DND-41 (cell line): ENCODE results near the gene ZBTB8OS.

ENCODE experiments used
- ATAC-seq: fragments of 200-7000 bp; cut with Tn5 transposase; 3 replicates; pipeline ENCODE4 v1.9.1; 2021; ENCODE audit warnings: low read depth; ENCODE audit not compliant: insufficient read depth
- DNase-seq: peaks from one replicate; pipeline ENCODE4 v3.0.0-alpha.2; 2020
- H2AFZ ChIP-seq: 2 replicates; pipeline ENCODE4 v1.6.0; 2012; ENCODE audit warnings: low read depth, low read length
- H3K27ac ChIP-seq: 2 replicates; pipeline ENCODE4 v1.5.1; 2012; ENCODE audit warnings: low read length, inconsistent platforms
- H3K27me3 ChIP-seq: fragments of 200-600 bp; sonication (generic); 2 replicates; pipeline ENCODE4 v1.6.0; 2012; ENCODE audit warnings: low read length, mild to moderate bottlenecking, inconsistent platforms; ENCODE audit not compliant: insufficient read depth, poor library complexity
- H3K36me3 ChIP-seq: 2 replicates; pipeline ENCODE4 v1.5.1; 2012; ENCODE audit warnings: low read length, inconsistent platforms; ENCODE audit not compliant: insufficient read depth
- H3K4me1 ChIP-seq: 2 replicates; pipeline ENCODE4 v1.5.1; 2012; ENCODE audit warnings: mild to moderate bottlenecking, low read length; ENCODE audit not compliant: insufficient read depth
- H3K4me2 ChIP-seq: 2 replicates; pipeline ENCODE4 v1.6.0; 2012; ENCODE audit warnings: mild to moderate bottlenecking, moderate library complexity, low read length, inconsistent platforms; ENCODE audit not compliant: insufficient read depth
- H3K4me3 ChIP-seq, 2 experiments: fragments of 200-600 bp in 1 of 2; shearing (Covaris generic) in 1 of 2; 2 replicates each; pipeline ENCODE4 v1.5.1; 2012 to 2016; ENCODE audit warnings: inconsistent platforms in 2 of 2, low read length in 2 of 2, mild to moderate bottlenecking in 2 of 2, low read depth in 1 of 2, moderate library complexity in 1 of 2
- H3K79me2 ChIP-seq: 2 replicates; pipeline ENCODE4 v1.6.0; 2012; ENCODE audit warnings: low read length, inconsistent platforms; ENCODE audit not compliant: insufficient read depth
- H3K9ac ChIP-seq: 2 replicates; pipeline ENCODE4 v1.6.0; 2012; ENCODE audit warnings: low read depth, mild to moderate bottlenecking, inconsistent platforms, low read length, moderate library complexity
- H3K9me3 ChIP-seq: 2 replicates; pipeline ENCODE4 v1.5.1; 2012; ENCODE audit warnings: low read length, moderate library complexity, mild to moderate bottlenecking, inconsistent platforms; ENCODE audit not compliant: insufficient read depth, severe bottlenecking
- H4K20me1 ChIP-seq: 2 replicates; pipeline ENCODE4 v1.6.0; 2012; ENCODE audit warnings: low read length; ENCODE audit not compliant: insufficient read depth
- CTCF ChIP-seq: IDR thresholded peaks from 2 replicates; pipeline ENCODE4 v1.5.1; 2012; ENCODE audit warnings: borderline replicate concordance, low read length, moderate library complexity, mild to moderate bottlenecking; ENCODE audit not compliant: poor library complexity, severe bottlenecking; ENCODE audit errors: extremely low read depth
- EZH2 ChIP-seq: IDR thresholded peaks from 3 replicates; pipeline ENCODE4 v1.6.1; 2012; ENCODE audit warnings: borderline replicate concordance, low read depth, mild to moderate bottlenecking, moderate library complexity, low read length, inconsistent platforms; ENCODE audit not compliant: severe bottlenecking

ZBTB8OS gene

GRCh38 chr1:32627596-32628162, 22.7 kb downstream of the ZBTB8OS start:
- 0 out of 3 replicates have a peak, but pooled peaks have one; percentile 39 for ATAC-seq
- peaks cover 47% of the 10 kb centered on the region for H3K36me3 ChIP-seq
- no peak overlapping the region for H3K27ac ChIP-seq
- no peaks in the 10 kb centered on the region for H3K9me3 ChIP-seq
- no peak for DNase-seq
- TF ChIP-seq CTCF: no peak
- TF ChIP-seq EZH2: no peak
- H3K79me2 ChIP-seq: 0 out of 2 replicates have a peak, but pooled peaks cover under 1% of the 10 kb centered on the region
- H3K4me3 ChIP-seq: no peak overlapping the region
- no peaks in the 10 kb centered on the region for H3K27me3 ChIP-seq
- no peaks in the 10 kb centered on the region for H4K20me1 ChIP-seq
- H3K4me2 ChIP-seq: no peak overlapping the region
- H2AFZ ChIP-seq: no peak overlapping the region
- peaks cover 18% of the 10 kb centered on the region for H3K4me1 ChIP-seq
- H3K9ac ChIP-seq: no peak overlapping the region

- no peaks in the 10 kb centered on the region for H3K9me3 ChIP-seq
- H3K4me3 ChIP-seq: no peak overlapping the region
- no peak for TF ChIP-seq EZH2
- no peaks in the 10 kb centered on the region for H4K20me1 ChIP-seq
- DNase-seq (no peak), ATAC-seq (no peak)
- H3K4me2 ChIP-seq: no peak overlapping the region
- H3K36me3 ChIP-seq: peaks cover 41% of the 10 kb centered on the region; the same call in 1 of the 2 replicates
- H2AFZ ChIP-seq: no peak overlapping the region
- H3K27ac ChIP-seq: no peak overlapping the region
- H3K4me1 ChIP-seq: peaks cover 19% of the 10 kb centered on the region
- no peak overlapping the region for H3K9ac ChIP-seq
- H3K79me2 ChIP-seq: no peaks in the 10 kb centered on the region
- no peaks in the 10 kb centered on the region for H3K27me3 ChIP-seq
Measured at GRCh38 chr1:32626176-32626575, 24.2 kb downstream of the ZBTB8OS start.

- Histone ChIP-seq H3K27me3 (no peaks in the 10 kb centered on the region), H3K4me2 (no peak overlapping the region), H3K4me3 (no peak overlapping the region), H3K9me3 (no peaks in the 10 kb centered on the region), H4K20me1 (no peaks in the 10 kb centered on the region), H3K9ac (no peak overlapping the region), H3K27ac (peak overlapping the region; percentile 60), H3K36me3 (peaks cover 26% of the 10 kb centered on the region; the same call in 1 of the 2 replicates), H3K79me2 (no peaks in the 10 kb centered on the region), H3K4me1 (peaks cover 19% of the 10 kb centered on the region), H2AFZ (no peak overlapping the region)
- no peak for DNase-seq
- TF ChIP-seq CTCF: no peak
- ATAC-seq: no peak
Measured at GRCh38 chr1:32623775-32624174, 26.6 kb downstream of the ZBTB8OS start.

GRCh38 chr1:32622806-32623681, 27.3 kb downstream of the ZBTB8OS start:
- DNase-seq (peak; percentile 38), ATAC-seq (peak; percentile 87)
- TF ChIP-seq EZH2 (no peak), CTCF (no peak)
- H3K36me3 ChIP-seq: peaks cover 22% of the 10 kb centered on the region; the same call in 1 of the 2 replicates
- no peaks in the 10 kb centered on the region for H3K9me3 ChIP-seq
- H3K27me3 ChIP-seq: no peaks in the 10 kb centered on the region
- H3K4me2 ChIP-seq: no peak overlapping the region
- peak overlapping the region; percentile 60 for H3K27ac ChIP-seq
- H4K20me1 ChIP-seq: no peaks in the 10 kb centered on the region
- no peak overlapping the region; the same call in 1 of the 2 replicates for H3K9ac ChIP-seq
- H3K79me2 ChIP-seq: no peaks in the 10 kb centered on the region
- no peak overlapping the region for H2AFZ ChIP-seq
- H3K4me3 ChIP-seq: no peak overlapping the region
- H3K4me1 ChIP-seq: peaks cover 19% of the 10 kb centered on the region
